MM.1S (cell line): Measurements from ENCODE around the gene RAB5A.
"Not testable (repeated sequence)": the region's sequence is repeated elsewhere in the genome, so short reads cannot be mapped to it uniquely, and the experiment has no call there.

Source experiments
- DNase-seq: peaks from one replicate; pipeline ENCODE4 v3.0.0-alpha.2; 2015
- H2AFZ ChIP-seq: fragments of 300-600 bp; sonication (generic); 2 replicates; pipeline ENCODE4 v1.6.0; 2016; ENCODE audit warnings: antibody characterized with exemption, low read length
- H3F3A ChIP-seq: fragments of 300-600 bp; sonication (generic); 2 replicates; pipeline ENCODE4 v1.6.1; 2016; ENCODE audit warnings: mild to moderate bottlenecking, antibody characterized with exemption, low read length, moderate library complexity, mixed read lengths; ENCODE audit not compliant: insufficient read depth
- H3K27ac ChIP-seq: fragments of 300-600 bp; sonication (generic); 2 replicates; pipeline ENCODE4 v1.5.1; 2016; ENCODE audit warnings: mild to moderate bottlenecking, low read length
- H3K27me3 ChIP-seq: fragments of 300-600 bp; sonication (generic); replicated peaks from 2 replicates; pipeline ENCODE4 v1.6.0; 2016; ENCODE audit warnings: low read length; ENCODE audit not compliant: insufficient read depth
- H3K36me3 ChIP-seq: fragments of 300-600 bp; sonication (generic); replicated peaks from 2 replicates; pipeline ENCODE4 v1.6.1; 2016; ENCODE audit warnings: mild to moderate bottlenecking, low read length, mixed read lengths; ENCODE audit not compliant: insufficient read depth
- H3K4me1 ChIP-seq: fragments of 300-600 bp; sonication (generic); 2 replicates; pipeline ENCODE4 v1.6.1; 2016; ENCODE audit warnings: low read length, mixed read lengths
- H3K4me2 ChIP-seq: fragments of 300-600 bp; sonication (generic); 2 replicates; pipeline ENCODE4 v1.6.0; 2016; ENCODE audit warnings: low read depth, low read length
- H3K4me3 ChIP-seq: fragments of 300-600 bp; sonication (generic); 2 replicates; pipeline ENCODE4 v1.5.1; 2016; ENCODE audit warnings: low read length, mixed read lengths
- H3K79me2 ChIP-seq: fragments of 300-600 bp; sonication (generic); 2 replicates; pipeline ENCODE4 v1.6.1; 2016; ENCODE audit warnings: mixed run types, low read length, mixed read lengths
- H3K9ac ChIP-seq: fragments of 300-600 bp; sonication (generic); 2 replicates; pipeline ENCODE4 v1.6.1; 2016; ENCODE audit warnings: low read length, mixed read lengths
- H3K9me2 ChIP-seq: fragments of 300-600 bp; sonication (generic); replicated peaks from 2 replicates; pipeline ENCODE4 v1.6.1; 2016; ENCODE audit warnings: mild to moderate bottlenecking, low read length, mixed read lengths; ENCODE audit not compliant: insufficient read depth
- H3K9me3 ChIP-seq: fragments of 300-600 bp; sonication (generic); replicated peaks from 2 replicates; pipeline ENCODE4 v1.6.1; 2016; ENCODE audit warnings: mild to moderate bottlenecking, low read length, mixed read lengths; ENCODE audit not compliant: insufficient read depth
- H4K20me1 ChIP-seq: fragments of 300-600 bp; sonication (generic); 2 replicates; pipeline ENCODE4 v1.6.1; 2016; ENCODE audit warnings: mild to moderate bottlenecking, low read length, moderate library complexity, mixed read lengths; ENCODE audit not compliant: insufficient read depth
- EZH2 ChIP-seq: fragments of 300-600 bp; sonication (generic); optimal IDR thresholded peaks from 2 replicates; pipeline ENCODE3; 2017; ENCODE audit warnings: low read depth, mild to moderate bottlenecking, antibody characterized with exemption, low read length, mixed read lengths
- EZH2phosphoT487 ChIP-seq: fragments of 300-600 bp; sonication (generic); IDR thresholded peaks from 2 replicates; pipeline ENCODE4 v1.6.1; 2018; ENCODE audit warnings: antibody characterized with exemption, low read length
- TF ChIP-seq, protein P1 (sequence below): fragments of 300-600 bp; sonication (generic); IDR thresholded peaks from 2 replicates; pipeline ENCODE4 v1.5.1; 2016; ENCODE audit warnings: antibody characterized with exemption, low read length, mixed read lengths

Gene RAB5A

DNA sequence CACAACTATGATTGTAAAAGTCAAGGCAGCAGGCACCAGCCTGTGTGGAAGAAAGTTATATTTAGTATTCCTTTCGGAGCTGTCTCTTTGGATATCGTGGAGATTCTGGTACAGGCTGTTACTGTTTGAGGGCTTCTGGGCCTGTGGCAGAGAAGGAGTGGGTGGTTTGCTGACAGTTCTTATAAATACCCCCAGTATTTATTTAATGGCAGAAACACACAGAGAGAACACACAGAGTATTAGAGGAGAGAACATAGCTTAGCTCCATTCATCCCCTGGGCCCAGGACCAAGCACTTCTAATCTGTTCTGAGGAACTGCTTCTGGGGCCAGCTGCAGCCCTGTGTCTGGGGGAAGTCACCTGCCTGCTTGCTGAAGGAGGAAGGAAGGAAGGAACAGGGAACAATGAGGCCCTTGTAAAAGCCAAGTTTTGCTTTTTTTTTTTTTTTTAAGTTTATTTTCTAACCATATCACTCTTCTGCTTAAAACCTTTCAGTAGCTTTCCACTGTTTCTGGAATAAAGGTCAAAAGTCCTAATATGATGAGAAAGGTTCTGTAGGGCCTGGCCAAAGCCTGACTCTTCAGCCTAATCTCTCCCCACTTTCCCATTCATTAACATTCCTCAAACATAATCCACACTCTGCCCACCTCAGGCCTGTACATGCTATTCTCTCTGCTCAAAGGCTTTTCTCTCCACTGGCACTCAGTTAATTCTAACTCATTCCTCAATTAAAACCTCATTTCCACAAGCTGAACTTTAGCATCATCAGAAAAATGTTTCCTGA, 76.9 kb downstream of the RAB5A start:
- no peaks in the 10 kb centered on the region for H3K9me3 ChIP-seq
- H3K4me3 ChIP-seq, result no peak overlapping the region
- H3F3A ChIP-seq, result no peaks in the 10 kb centered on the region
- no peak overlapping the region for H3K27ac ChIP-seq
- H3K27me3 ChIP-seq, result no peaks in the 10 kb centered on the region
- H4K20me1 ChIP-seq, result no peaks in the 10 kb centered on the region
- no peak for TF ChIP-seq EZH2phosphoT487
- TF ChIP-seq, protein P1, sequence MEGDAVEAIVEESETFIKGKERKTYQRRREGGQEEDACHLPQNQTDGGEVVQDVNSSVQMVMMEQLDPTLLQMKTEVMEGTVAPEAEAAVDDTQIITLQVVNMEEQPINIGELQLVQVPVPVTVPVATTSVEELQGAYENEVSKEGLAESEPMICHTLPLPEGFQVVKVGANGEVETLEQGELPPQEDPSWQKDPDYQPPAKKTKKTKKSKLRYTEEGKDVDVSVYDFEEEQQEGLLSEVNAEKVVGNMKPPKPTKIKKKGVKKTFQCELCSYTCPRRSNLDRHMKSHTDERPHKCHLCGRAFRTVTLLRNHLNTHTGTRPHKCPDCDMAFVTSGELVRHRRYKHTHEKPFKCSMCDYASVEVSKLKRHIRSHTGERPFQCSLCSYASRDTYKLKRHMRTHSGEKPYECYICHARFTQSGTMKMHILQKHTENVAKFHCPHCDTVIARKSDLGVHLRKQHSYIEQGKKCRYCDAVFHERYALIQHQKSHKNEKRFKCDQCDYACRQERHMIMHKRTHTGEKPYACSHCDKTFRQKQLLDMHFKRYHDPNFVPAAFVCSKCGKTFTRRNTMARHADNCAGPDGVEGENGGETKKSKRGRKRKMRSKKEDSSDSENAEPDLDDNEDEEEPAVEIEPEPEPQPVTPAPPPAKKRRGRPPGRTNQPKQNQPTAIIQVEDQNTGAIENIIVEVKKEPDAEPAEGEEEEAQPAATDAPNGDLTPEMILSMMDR, result no peak
- no peak for TF ChIP-seq EZH2
- H3K4me1 ChIP-seq, result no peaks in the 10 kb centered on the region
- no peak overlapping the region for H3K9ac ChIP-seq
- H3K4me2 ChIP-seq, result no peak overlapping the region
- no peaks in the 10 kb centered on the region for H3K79me2 ChIP-seq
- no peaks in the 10 kb centered on the region for H3K36me3 ChIP-seq
- no peak overlapping the region for H2AFZ ChIP-seq
- no peaks in the 10 kb centered on the region for H3K9me2 ChIP-seq
- no peak for DNase-seq

DNA sequence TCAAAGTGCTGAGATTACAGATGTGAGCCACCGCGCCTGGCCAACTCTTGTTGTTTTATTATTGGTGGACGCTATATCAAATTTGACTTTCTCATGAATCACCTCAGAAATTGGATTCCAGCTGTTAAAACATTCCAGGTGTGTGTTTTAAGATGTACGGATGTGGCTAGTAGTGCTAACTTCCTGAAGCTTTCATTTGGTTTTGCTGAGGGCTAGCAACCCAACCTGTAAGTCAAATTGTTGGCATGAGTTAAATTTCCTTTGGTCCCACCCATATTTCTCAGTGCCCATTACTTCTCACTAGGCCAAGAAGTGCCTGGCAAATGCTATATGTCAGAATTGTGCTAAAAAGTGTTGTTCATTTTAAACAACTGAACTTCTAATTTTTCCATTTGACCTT, 80.2 kb downstream of the RAB5A start:
- no peak for DNase-seq
- TF ChIP-seq EZH2phosphoT487 (no peak), EZH2 (no peak)
- TF ChIP-seq, protein P1, result no peak
- Histone ChIP-seq H3K36me3 (no peaks in the 10 kb centered on the region), H3K9me3 (no peaks in the 10 kb centered on the region), H3K9ac (no peak overlapping the region), H3K4me3 (no peak overlapping the region), H3K9me2 (no peaks in the 10 kb centered on the region), H3K27ac (no peak overlapping the region), H3F3A (no peaks in the 10 kb centered on the region), H4K20me1 (no peaks in the 10 kb centered on the region), H3K4me1 (no peaks in the 10 kb centered on the region), H3K79me2 (no peaks in the 10 kb centered on the region), H3K4me2 (no peak overlapping the region), H3K27me3 (no peaks in the 10 kb centered on the region), H2AFZ (no peak overlapping the region)

DNA sequence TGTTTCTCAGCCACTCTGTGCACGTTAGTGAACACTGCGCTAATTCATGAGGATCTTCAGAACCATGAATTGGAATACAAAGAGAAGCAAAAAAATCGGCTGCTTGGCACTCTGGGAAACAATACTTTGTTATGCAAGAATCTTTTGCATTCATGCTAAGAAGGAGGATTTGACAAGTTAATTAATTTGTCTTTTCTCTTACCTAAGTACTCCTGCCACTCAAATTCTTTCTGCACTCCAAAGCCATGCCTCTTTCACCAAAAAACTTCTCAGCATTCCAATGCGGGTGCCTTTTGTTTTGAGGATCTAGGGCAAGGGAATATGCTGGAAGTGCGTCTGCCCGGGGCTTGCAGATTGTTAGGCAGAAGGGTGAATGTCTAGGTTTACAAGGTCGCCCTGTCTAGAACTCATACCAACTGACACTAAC, 82.0 kb downstream of the RAB5A start:
- H4K20me1 ChIP-seq, result no peaks in the 10 kb centered on the region
- no peaks in the 10 kb centered on the region for H3K9me3 ChIP-seq
- no peaks in the 10 kb centered on the region for H3K27me3 ChIP-seq
- no peaks in the 10 kb centered on the region for H3K4me1 ChIP-seq
- no peaks in the 10 kb centered on the region for H3K9me2 ChIP-seq
- no peaks in the 10 kb centered on the region for H3K79me2 ChIP-seq
- no peak overlapping the region for H2AFZ ChIP-seq
- DNase-seq, result no peak
- H3K36me3 ChIP-seq, result no peaks in the 10 kb centered on the region
- no peak overlapping the region for H3K4me3 ChIP-seq
- H3K9ac ChIP-seq, result no peak overlapping the region
- TF ChIP-seq, protein P1, result no peak
- TF ChIP-seq EZH2, result no peak
- no peak for TF ChIP-seq EZH2phosphoT487
- H3F3A ChIP-seq, result no peaks in the 10 kb centered on the region
- H3K4me2 ChIP-seq, result no peak overlapping the region
- no peak overlapping the region for H3K27ac ChIP-seq

DNA sequence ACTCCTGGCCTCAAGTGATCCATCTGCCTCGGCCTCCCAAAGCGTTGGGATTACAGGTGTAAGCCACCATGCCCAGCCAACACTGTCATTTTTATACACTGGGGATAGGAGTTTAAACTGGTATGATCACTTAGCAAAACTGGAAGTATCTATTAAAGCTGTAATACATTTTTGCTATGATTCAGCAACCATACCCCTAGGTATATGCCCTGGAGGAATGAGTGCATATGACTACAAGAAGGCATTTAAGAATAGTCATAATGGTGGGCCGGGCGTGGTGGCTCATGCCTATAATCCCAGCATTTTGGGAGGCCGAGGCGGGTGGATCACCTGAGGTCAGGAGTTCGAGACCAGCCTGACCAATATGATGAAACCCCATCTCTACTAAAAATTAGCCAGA, 85.0 kb downstream of the RAB5A start:
- not testable (repeated sequence) for H3K9me3 ChIP-seq, H3F3A ChIP-seq, H3K27ac ChIP-seq, H2AFZ ChIP-seq, H3K9me2 ChIP-seq, DNase-seq, H3K4me1 ChIP-seq, H3K4me2 ChIP-seq, H3K4me3 ChIP-seq, H3K9ac ChIP-seq, H3K27me3 ChIP-seq, H3K36me3 ChIP-seq, H3K79me2 ChIP-seq, H4K20me1 ChIP-seq
